Fibroblast of lung (primary cell): ENCODE measurements around the gene BAZ1B. TPM values are rescaled to one million over a fixed set of nuclear protein-coding genes. Genes with fewer than 3 reads are reported as not detected.

Experiments
- DNase-seq, 2 donors: peaks; one replicate each; pipeline versions ENCODE4 v3.0.0 to v3.0.0-alpha.2; 2010; ENCODE audit warnings: low read depth in 2 of 2
- H2AFZ ChIP-seq: 2 replicates; pipeline ENCODE4 v1.5.1; 2012; ENCODE audit warnings: low read length, control low read depth, inconsistent platforms
- H3K27ac ChIP-seq: 2 replicates; pipeline ENCODE4 v1.5.1; 2011; ENCODE audit warnings: low read length, control low read depth; ENCODE audit not compliant: insufficient read depth
- H3K27me3 ChIP-seq: 2 replicates; pipeline ENCODE4 v1.5.1; 2011; ENCODE audit warnings: mild to moderate bottlenecking, low read length; ENCODE audit not compliant: control insufficient read depth, insufficient read depth
- H3K36me3 ChIP-seq: 2 replicates; pipeline ENCODE4 v1.5.1; 2011; ENCODE audit warnings: low read length; ENCODE audit not compliant: control insufficient read depth, insufficient read depth
- H3K4me1 ChIP-seq: 2 replicates; pipeline ENCODE4 v1.5.1; 2011; ENCODE audit warnings: low read length; ENCODE audit not compliant: control insufficient read depth, insufficient read depth; ENCODE audit errors: extremely low read depth
- H3K4me2 ChIP-seq: 2 replicates; pipeline ENCODE4 v1.5.1; 2011; ENCODE audit warnings: low read length, control low read depth; ENCODE audit not compliant: insufficient read depth; ENCODE audit errors: extremely low read depth
- H3K4me3 ChIP-seq, 4 experiments: fragments of 200-600 bp in 1 of 4; sonication (generic) in 1 of 4; replicated peaks in 1 of 4; 2 replicates each; pipeline ENCODE4 v1.5.1; 2011 to 2016; ENCODE audit warnings: low read length in 4 of 4, low read depth in 3 of 4, mild to moderate bottlenecking in 3 of 4, control low read depth in 2 of 4, inconsistent platforms in 1 of 4, mixed read lengths in 1 of 4; ENCODE audit not compliant: insufficient read depth in 1 of 4; ENCODE audit errors: control extremely low read depth in 1 of 4
- H3K79me2 ChIP-seq: 2 replicates; pipeline ENCODE4 v1.5.1; 2012; ENCODE audit warnings: mild to moderate bottlenecking, low read length, inconsistent platforms; ENCODE audit not compliant: control insufficient read depth, insufficient read depth
- H3K9ac ChIP-seq: 2 replicates; pipeline ENCODE4 v1.5.1; 2011; ENCODE audit warnings: mild to moderate bottlenecking, low read length, control low read depth; ENCODE audit not compliant: insufficient read depth
- H3K9me3 ChIP-seq: 2 replicates; pipeline ENCODE4 v1.5.1; 2012; ENCODE audit warnings: low read depth, low read length; ENCODE audit not compliant: control insufficient read depth, insufficient read depth
- H4K20me1 ChIP-seq: 2 replicates; pipeline ENCODE4 v1.5.1; 2011; ENCODE audit warnings: low read length; ENCODE audit not compliant: control insufficient read depth, insufficient read depth; ENCODE audit errors: extremely low read depth
- EZH2 ChIP-seq: IDR thresholded peaks from 2 replicates; pipeline ENCODE4 v1.5.1; 2012; ENCODE audit warnings: low read length, control low read depth, mild to moderate bottlenecking; ENCODE audit errors: missing control alignments
- polyA plus RNA-seq, 2 donors: library from polyadenylated mRNA; depleted of rRNA in 1 of 2; stranded (reverse) in 1 of 2; unstranded in 1 of 2; fragments of >200 nt; gene quantifications; 2 replicates each; pipeline ENCODE4 v1.2.1, GENCODE V29; 2011 to 2012; ENCODE audit warnings: missing spikeins in 1 of 2
- total RNA-seq: library from RNA; depleted of rRNA; stranded (reverse); fragments of >200 nt; gene quantifications from 2 replicates; pipeline ENCODE4 v1.2.1, GENCODE V29; 2014
- TF ChIP-seq, protein P1 (sequence below), 2 donors: IDR thresholded peaks in 1 of 2; conservative IDR thresholded peaks in 1 of 2; 1 replicate in 1 of 2; 2 replicates in 1 of 2; pipeline ENCODE4 v1.5.1; 2011 to 2012; ENCODE audit warnings: low read length in 2 of 2, control low read depth in 1 of 2, inconsistent platforms in 1 of 2, low read depth in 1 of 2, mild to moderate bottlenecking in 1 of 2

BAZ1B gene
- total and polyA plus RNA-seq, 2 donors (not counting 1 experiment from before 2014, with no cell fraction given), result 30.5 to 68.9 TPM

DNA sequence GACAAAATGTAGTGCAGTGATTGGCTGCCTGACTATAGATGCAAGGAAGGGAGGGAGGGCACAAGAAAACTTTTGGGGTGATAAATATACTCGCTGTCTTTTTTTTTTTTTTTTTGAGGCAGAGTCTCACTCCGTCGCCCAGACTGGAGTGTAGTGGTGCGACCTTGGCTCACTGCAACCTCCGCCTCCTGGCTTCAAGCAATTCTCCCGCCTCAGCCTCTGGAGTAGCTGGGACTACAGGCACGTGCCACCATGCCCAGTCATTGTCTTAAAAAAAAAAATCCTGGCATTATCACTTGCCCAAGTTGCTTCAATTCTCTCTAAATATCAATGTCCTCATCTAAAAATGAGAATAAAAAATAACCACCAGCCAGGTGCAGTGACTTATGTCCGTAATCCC is 96.1 kb downstream of the BAZ1B start:
- Histone ChIP-seq H3K4me3 (no peak overlapping the region), H2AFZ (no peak overlapping the region), H3K4me2 (no peak overlapping the region), H3K9ac (no peak overlapping the region), H3K4me1 (no peaks in the 10 kb centered on the region), H3K9me3 (no peaks in the 10 kb centered on the region), H3K27me3 (no peaks in the 10 kb centered on the region), H3K27ac (no peak overlapping the region), H4K20me1 (no peaks in the 10 kb centered on the region), H3K36me3 (no peaks in the 10 kb centered on the region), H3K79me2 (no peaks in the 10 kb centered on the region)
- TF ChIP-seq EZH2, result no peak
- TF ChIP-seq, protein P1, sequence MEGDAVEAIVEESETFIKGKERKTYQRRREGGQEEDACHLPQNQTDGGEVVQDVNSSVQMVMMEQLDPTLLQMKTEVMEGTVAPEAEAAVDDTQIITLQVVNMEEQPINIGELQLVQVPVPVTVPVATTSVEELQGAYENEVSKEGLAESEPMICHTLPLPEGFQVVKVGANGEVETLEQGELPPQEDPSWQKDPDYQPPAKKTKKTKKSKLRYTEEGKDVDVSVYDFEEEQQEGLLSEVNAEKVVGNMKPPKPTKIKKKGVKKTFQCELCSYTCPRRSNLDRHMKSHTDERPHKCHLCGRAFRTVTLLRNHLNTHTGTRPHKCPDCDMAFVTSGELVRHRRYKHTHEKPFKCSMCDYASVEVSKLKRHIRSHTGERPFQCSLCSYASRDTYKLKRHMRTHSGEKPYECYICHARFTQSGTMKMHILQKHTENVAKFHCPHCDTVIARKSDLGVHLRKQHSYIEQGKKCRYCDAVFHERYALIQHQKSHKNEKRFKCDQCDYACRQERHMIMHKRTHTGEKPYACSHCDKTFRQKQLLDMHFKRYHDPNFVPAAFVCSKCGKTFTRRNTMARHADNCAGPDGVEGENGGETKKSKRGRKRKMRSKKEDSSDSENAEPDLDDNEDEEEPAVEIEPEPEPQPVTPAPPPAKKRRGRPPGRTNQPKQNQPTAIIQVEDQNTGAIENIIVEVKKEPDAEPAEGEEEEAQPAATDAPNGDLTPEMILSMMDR (conservative IDR thresholded peaks at IDR 0.05 in 1 of 2, IDR thresholded peaks at IDR 0.05 in 1 of 2; ENCODE audit: low read depth in 1 of 2, low read length in 2 of 2), result no peak
- DNase-seq, result no peak

DNA sequence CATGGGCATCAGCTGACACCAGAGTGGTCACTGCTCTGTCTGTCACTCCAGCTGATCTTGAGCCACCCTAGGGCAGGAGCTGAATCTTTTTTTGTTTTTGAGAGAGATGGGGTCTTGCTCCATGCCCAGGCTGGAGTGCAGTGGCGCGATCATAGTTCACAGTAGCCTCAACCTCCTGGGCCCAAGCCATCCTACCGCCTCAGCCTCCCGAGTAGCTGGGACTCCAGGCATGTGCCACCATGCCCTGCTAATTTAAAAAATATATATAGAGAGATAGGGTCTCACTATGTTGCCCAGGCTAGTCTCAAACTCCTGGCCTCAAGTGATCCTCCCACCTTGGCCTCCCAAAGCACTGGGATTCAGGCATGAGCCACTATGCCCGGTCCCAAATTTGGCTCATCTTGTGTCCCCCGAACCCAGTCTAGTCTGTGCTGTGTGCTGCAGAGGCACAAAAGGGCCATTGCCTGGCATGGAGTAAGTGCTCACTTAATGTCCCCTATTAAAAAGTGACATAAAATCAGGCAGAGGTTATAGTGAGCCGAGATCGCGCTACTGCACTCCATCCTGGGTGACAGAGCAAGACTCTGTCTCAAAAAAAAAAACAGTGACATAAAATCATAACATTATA is 96.6 kb downstream of the BAZ1B start:
- no peak for DNase-seq
- TF ChIP-seq, protein P1 (conservative IDR thresholded peaks at IDR 0.05 in 1 of 2, IDR thresholded peaks at IDR 0.05 in 1 of 2; ENCODE audit: low read depth in 1 of 2, low read length in 2 of 2), result no peak
- TF ChIP-seq EZH2, result no peak
- Histone ChIP-seq H3K4me1 (no peaks in the 10 kb centered on the region), H3K27me3 (no peaks in the 10 kb centered on the region), H3K4me2 (no peak overlapping the region), H3K36me3 (no peaks in the 10 kb centered on the region), H3K79me2 (no peaks in the 10 kb centered on the region), H4K20me1 (no peaks in the 10 kb centered on the region), H3K27ac (no peak overlapping the region), H3K9ac (no peak overlapping the region), H3K9me3 (no peaks in the 10 kb centered on the region), H2AFZ (no peak overlapping the region), H3K4me3 (no peak overlapping the region)

DNA sequence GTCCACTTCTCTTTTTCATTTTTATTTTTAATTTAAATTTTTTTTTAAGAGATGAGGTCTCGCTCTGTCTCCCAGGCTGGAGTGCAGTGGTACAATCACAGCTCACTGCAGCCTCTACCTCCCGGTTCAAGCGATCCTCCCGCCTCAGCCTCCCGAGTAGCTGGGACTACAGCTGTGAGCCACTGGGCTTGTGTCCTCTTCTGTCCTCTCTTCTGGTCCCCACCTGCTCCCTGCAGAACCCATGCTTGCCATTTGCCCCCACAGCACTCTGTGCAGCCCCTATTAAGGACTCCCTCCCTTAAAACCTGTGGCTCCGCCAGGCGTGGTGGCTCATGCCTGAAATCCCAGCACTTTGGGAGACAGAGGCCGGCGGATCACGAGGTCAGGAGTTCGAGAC is 97.6 kb downstream of the BAZ1B start:
- Histone ChIP-seq H3K9ac (no peak overlapping the region), H2AFZ (no peak overlapping the region), H3K4me3 (no peak overlapping the region), H3K4me1 (no peaks in the 10 kb centered on the region), H3K79me2 (no peaks in the 10 kb centered on the region), H4K20me1 (no peaks in the 10 kb centered on the region), H3K27me3 (no peaks in the 10 kb centered on the region), H3K36me3 (no peaks in the 10 kb centered on the region), H3K9me3 (no peaks in the 10 kb centered on the region), H3K4me2 (no peak overlapping the region), H3K27ac (no peak overlapping the region)
- no peak for DNase-seq
- no peak for TF ChIP-seq EZH2
- TF ChIP-seq, protein P1 (conservative IDR thresholded peaks at IDR 0.05 in 1 of 2, IDR thresholded peaks at IDR 0.05 in 1 of 2; ENCODE audit: low read depth in 1 of 2, low read length in 2 of 2), result no peak
